SK-N-MC (cell line): Measurements from ENCODE around the gene MTA1.

Source experiments
- EZH2 ChIP-seq: fragments of 200-600 bp; sonication (generic); IDR thresholded peaks from one replicate; pipeline ENCODE4 v1.6.1; 2017; ENCODE audit warnings: antibody characterized with exemption
- FOXP2 ChIP-seq: optimal IDR thresholded peaks from 2 replicates; pipeline ENCODE3; 2011; ENCODE audit warnings: mild to moderate bottlenecking, moderate library complexity; ENCODE audit not compliant: insufficient read depth; ENCODE audit errors: extremely low read length, control extremely low read depth
- POLR2AphosphoS5 ChIP-seq: IDR thresholded peaks from 2 replicates; pipeline ENCODE4 v1.6.1; 2012; ENCODE audit warnings: mild to moderate bottlenecking, low read depth, low read length, borderline replicate concordance

DNA sequence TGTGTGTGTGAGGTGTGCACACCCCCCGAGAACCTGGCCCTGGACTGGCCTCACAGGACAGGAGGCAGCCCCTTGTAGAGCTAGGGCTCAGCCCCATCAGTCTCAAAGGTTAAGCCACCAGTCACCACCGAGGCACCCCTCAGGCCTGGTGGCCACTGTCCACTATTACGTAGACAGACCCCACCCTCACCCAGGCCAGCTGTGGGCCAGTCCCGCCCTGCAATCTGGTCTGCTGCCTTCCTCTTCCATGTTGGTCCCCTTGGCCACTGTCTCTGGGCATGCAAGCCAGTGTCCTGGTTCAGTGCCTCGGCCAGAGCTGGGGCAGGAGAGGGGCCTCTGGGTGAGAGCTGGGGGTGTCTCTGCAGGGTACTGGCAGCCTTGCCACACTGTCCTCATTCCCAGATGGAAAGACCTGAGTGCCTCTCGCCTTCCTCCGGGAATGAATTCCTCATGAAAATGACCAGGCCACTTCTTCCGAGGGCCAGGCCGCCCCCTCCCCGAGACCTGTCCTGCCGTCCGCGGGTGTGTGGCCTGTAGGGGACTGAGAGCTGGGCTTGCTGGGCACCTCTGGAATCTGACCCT is 22.2 kb upstream of the MTA1 start:
- TF ChIP-seq POLR2AphosphoS5 (no peak), EZH2 (no peak), FOXP2 (no peak)
